Suprapubic skin (tissue), 3 donors: ENCODE results near the gene PRKN.

Experiments
- CTCF ChIP-seq, 2 donors: fragments of 200-600 bp in 1 of 2; fragments of 450-650 bp in 1 of 2; sonication (generic) in 1 of 2; IDR thresholded peaks; one replicate each; pipeline ENCODE4 v1.5.1; 2016 to 2019; ENCODE audit warnings: antibody characterized with exemption in 2 of 2, mild to moderate bottlenecking in 1 of 2, moderate library complexity in 1 of 2
- POLR2A ChIP-seq, 2 donors: fragments of 450-650 bp; IDR thresholded peaks; one replicate each; pipeline ENCODE4 v1.6.1; 2017; ENCODE audit warnings: antibody characterized with exemption in 2 of 2, mild to moderate bottlenecking in 2 of 2, moderate library complexity in 2 of 2

DNA sequence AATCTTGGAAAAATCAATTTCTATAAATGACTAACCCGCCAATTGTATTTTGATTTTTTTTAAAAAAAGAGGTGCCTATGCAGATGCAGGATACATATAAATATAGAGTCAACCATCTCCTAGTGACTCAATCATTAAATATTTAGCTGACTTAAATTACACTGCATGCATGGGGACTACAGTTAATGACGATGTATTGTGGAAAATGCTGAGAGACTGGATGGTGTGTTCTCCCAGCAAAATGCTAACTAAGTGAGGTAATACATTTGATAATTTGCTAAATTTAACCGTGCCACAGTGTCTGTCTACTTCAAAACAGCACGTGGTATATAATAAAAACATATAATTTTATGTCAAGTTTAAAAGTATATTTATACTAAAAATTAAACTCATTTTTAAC, 341.6 kb downstream of the PRKN start:
- TF ChIP-seq CTCF (IDR thresholded peaks at IDR 0.05), result no peak
- no peak for TF ChIP-seq POLR2A (IDR thresholded peaks at IDR 0.05)
